ENCODE measurements around the gene ZNF578. TPM values are rescaled to one million over a fixed set of nuclear protein-coding genes. Genes with fewer than 3 reads are reported as not detected.

The ZNF578 gene
- total and polyA plus RNA-seq, 2 of the 4 experiments (the other 2 are of a cell fraction), result 1.4 to 4.1 TPM

GRCh38 chr19:52507266-52507665 is 53.9 kb downstream of the ZNF578 start:
- Histone ChIP-seq H3K27ac (ENCODE audit: insufficient read depth, low read length) (no peak overlapping the region), H3K27me3 (ENCODE audit: control insufficient read depth, insufficient read depth, low read length) (no peaks in the 10 kb centered on the region), H4K20me1 (ENCODE audit: insufficient read depth, low read length) (no peaks in the 10 kb centered on the region), H3K23ac (ENCODE audit: low read depth, low read length) (no peak overlapping the region), H3K14ac (replicated peaks; ENCODE audit: low read depth, low read length) (no peak overlapping the region), H3K4ac (ENCODE audit: low read depth, low read length) (no peak overlapping the region), H2BK15ac (ENCODE audit: low read depth, low read length) (no peak overlapping the region), H3K4me1 (ENCODE audit: control insufficient read depth, insufficient read depth, low read length) (no peaks in the 10 kb centered on the region), H2BK120ac (ENCODE audit: low read depth, low read length) (no peak overlapping the region), H3K79me1 (ENCODE audit: low read depth in 1 of 2, low read length in 2 of 2) (no peaks in the 10 kb centered on the region), H3K9me3 (ENCODE audit: control insufficient read depth, insufficient read depth, low read length) (peaks cover 27% of the 10 kb centered on the region), H3K9ac (ENCODE audit: low read depth, low read length) (no peak overlapping the region), H3K56ac (ENCODE audit: extremely low read depth, insufficient read depth, low read length) (no peak overlapping the region), H3K4me3 (ENCODE audit: insufficient read depth, low read depth, low read length) (no peak overlapping the region), H2AK5ac (ENCODE audit: low read depth, low read length) (no peak overlapping the region), H4K5ac (ENCODE audit: low read depth, low read length) (no peak overlapping the region), H3K18ac (ENCODE audit: low read depth, low read length) (no peak overlapping the region), H2AFZ (replicated peaks; ENCODE audit: low read length, poor library complexity) (no peak overlapping the region), H3K4me2 (ENCODE audit: low read depth, low read length) (no peak overlapping the region), H2BK20ac (ENCODE audit: low read depth, low read length) (no peak overlapping the region), H4K8ac (ENCODE audit: low read depth in 2 of 2, low read length in 2 of 2) (no peak overlapping the region), H2AK9ac (replicated peaks; ENCODE audit: low read depth, low read length, poor library complexity) (no peak overlapping the region), H3K9me1 (ENCODE audit: insufficient read depth, low read length) (no peaks in the 10 kb centered on the region), H2BK5ac (ENCODE audit: low read depth, low read length, poor library complexity, severe bottlenecking) (no peak overlapping the region), H3K36me3 (ENCODE audit: control insufficient read depth, insufficient read depth, low read length) (peaks cover 9% of the 10 kb centered on the region), H4K91ac (ENCODE audit: insufficient read depth, low read depth, low read length) (no peak overlapping the region)
- ChIA-PET CTCF (no interaction called here), POLR2A (ENCODE audit: unreplicated experiment) (no interaction called here)
- ATAC-seq (ENCODE audit: low read depth) (no peak), DNase-seq (no peak)
- intact Hi-C loops (cut with micrococcal nuclease) (no loop called here), in situ Hi-C loops (cut with MboI; ENCODE audit: low sequenced_read_pairs) (no loop called here), dilution Hi-C loops (cut with HindIII; ENCODE audit: low sequenced_read_pairs, unreplicated experiment) (no loop called here)
- WGBS, 2 experiments (ENCODE audit: extremely low coverage in 2 of 2, insufficient read length in 1 of 2), result no CpG with 5 or more reads among the region's 5 CpGs
- no peak for TF ChIP-seq CEBPB (IDR thresholded peaks at IDR 0.05; ENCODE audit: low read depth, low read length)
- TF ChIP-seq FOS (IDR thresholded peaks at IDR 0.05; ENCODE audit: low read depth, low read length), result no peak
- no peak for TF ChIP-seq SMC3 (IDR thresholded peaks at IDR 0.05; ENCODE audit: low read depth, low read length)
- TF ChIP-seq BHLHE40 (IDR thresholded peaks at IDR 0.05; ENCODE audit: low read depth, low read length), result no peak
- BruUV-seq (replicated peaks), result no TSS peak
